Activated T-cell treated with anti-CD3 and anti-CD28 coated beads, Interleukin-2, amount 50 U/mL, for 1 hour (primary cell): ENCODE data around the gene JMJD4.

Source experiments
- DNase-seq: peaks from one replicate; pipeline ENCODE4 v3.0.0-alpha.2; 2020

JMJD4 gene

DNA sequence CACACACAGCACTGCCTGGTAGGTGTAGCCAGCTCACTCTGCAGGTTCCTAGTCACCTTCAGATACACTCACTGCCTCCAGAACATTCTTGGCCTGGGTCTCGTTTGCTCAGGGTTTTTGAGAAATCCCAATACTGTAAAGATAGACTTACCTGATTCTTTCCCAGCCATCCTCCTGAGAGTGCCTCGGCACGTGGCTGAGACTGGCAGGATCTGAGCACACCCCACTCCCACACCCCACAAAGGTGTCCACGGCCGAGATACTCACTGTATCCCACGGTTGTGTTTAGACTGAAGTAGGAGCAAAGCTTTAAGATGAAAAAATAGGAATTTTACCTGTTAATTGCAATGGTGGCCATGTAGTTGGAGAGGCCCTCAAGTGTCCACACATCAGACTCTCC, 33.5 kb upstream of the JMJD4 start:
- DNase-seq = no peak

GRCh38 chr1:227768125-227768439, 33.0 kb upstream of the JMJD4 start:
- DNase-seq = no peak

DNA sequence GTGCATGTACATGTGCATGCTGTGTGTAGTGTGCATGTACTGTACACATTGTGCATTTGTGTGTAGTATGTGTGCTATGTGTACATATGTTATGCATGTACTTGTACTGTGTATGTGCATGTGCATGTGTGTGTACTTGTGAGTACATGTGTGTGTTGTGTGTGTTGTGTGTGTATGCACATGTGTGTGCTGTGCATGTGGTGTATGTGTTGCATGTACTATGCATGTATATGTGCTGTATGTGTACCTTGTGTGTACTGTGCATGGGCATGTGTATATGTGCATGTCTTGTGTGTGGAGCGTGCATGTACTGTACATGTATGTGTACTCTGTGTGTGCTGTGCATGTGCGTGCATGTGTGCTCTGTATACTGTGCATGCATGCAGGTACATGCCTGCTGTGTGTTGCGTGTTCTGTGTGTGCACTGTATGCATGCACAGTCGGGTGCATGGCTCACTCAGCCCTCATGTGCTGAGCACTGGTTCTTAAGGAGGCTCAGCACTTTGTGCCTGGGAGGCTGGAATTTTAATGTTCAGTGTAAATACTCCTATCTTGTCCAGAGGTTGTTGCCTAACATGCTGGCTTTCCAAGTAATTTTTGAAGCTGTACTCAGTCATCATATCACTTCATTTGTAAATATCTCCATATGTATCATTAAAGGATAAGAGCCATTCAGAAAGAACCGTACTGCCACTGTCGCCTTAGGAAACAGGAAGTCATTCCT, 32.5 kb upstream of the JMJD4 start:
- DNase-seq = no peak

DNA sequence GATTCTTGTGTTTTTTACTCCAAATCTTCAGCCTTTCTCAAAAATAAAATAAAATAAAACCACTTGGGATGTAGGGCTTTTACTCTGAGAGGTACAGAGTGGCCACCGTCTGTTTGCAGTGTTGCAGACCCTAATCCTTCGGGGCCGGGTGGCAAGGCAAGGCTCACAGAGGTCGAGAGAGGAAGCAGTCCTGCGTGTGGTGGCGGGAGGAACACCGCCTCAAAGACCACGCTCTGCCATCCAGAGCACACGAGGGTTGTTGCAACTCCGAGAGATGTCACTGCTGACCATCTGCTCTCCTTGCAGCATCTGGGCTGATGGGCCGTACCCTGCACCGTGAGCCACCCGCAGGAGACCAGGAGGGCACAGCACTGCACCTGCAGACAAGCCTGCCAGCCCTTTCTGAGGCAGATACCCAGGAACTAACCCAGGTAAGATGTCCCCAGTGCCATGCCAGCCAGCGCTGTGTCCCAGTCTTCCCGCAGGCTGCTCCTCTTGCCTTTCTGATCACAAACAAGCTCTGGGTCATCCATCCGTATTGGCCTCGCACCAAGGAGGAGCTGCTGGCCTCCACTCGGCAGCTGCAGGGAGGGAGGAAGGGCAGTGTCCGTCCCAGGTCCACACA, 31.7 kb upstream of the JMJD4 start:
- DNase-seq = no peak

DNA sequence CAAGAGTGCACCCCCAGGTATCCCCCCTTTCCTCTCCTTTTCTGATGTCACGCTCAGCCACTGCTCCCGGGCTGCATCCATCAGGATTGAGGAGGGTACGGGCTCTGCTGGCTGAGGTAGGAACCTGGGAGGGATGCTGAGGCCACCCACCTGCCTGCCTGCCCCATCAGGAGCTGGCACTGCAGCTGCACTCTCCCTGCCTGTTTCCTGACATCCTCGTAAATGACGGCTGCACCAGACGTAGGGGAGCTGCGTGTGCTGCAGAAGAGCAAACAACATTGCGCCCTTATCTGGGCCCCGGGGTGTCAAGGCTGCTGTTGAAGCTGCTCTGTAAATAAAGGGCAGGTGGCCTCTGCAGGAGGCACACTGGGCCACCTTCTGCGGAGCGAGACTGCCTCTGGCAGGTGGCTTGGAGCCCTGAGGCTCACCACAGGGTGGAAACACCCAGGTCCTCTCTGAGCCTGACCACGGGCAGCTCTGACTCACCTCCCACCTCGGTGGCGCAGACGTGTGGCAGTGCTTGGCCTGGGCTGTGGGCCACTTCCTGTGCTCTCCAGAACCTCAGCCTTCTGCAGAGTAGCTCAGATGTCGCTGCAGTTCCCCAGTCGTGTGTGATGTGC, 31.0 kb upstream of the JMJD4 start:
- DNase-seq = peak; percentile 73

DNA sequence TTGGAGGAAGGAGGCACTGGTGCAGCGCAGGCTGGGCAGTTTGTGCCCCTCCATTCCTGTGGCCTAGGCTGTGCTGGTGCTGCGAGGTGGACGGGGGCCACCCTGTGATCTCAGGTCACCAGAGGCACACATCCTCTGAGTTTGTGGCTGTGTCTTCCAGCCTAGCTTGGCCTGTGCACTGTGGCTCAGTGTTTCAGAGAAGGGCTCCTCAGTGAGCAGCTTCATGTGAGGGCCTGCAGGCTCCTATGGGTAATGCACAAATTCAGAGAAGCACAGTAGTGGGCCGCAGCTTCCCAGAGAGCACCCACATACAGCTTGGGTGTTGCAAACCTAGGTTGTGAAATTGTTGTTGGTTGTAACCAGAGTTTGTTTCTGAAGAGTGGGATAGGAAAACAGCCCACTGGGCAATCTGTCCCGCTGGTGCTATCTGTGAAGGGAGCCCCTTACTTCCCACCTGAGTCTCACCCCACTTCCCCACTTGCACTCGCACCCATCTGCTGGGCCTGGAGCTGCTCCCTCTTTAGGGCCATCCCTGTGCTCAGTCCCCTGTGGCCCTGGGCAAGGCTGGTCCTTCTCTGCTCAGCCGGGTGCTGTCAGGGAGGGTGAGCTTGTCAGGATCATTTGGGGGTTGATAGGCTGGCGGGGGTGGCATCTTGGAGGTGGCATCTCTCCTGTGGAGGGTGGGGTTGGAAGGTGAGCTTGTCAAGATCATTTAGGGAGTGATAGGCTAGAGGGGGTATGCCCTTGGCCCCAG, 30.3 kb upstream of the JMJD4 start:
- no peak for DNase-seq

DNA sequence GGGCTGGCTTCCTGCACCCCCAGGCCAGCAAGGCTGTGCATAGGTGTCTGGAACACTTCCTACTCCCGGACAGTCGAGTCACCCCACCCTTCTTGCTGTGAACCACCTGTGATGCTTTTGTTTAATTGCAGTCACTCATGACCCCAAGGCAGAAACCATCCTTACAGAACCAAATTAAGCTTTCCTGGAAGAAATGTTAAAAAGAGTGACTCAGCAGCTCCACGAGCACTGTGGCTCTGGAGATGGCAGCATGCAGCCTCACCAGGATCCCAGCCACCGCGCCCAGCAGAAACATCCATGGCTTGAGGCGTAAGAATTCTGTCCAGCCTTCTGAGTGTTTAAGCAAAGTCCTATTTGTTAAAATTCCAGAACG, 28.9 kb upstream of the JMJD4 start:
- DNase-seq = no peak

DNA sequence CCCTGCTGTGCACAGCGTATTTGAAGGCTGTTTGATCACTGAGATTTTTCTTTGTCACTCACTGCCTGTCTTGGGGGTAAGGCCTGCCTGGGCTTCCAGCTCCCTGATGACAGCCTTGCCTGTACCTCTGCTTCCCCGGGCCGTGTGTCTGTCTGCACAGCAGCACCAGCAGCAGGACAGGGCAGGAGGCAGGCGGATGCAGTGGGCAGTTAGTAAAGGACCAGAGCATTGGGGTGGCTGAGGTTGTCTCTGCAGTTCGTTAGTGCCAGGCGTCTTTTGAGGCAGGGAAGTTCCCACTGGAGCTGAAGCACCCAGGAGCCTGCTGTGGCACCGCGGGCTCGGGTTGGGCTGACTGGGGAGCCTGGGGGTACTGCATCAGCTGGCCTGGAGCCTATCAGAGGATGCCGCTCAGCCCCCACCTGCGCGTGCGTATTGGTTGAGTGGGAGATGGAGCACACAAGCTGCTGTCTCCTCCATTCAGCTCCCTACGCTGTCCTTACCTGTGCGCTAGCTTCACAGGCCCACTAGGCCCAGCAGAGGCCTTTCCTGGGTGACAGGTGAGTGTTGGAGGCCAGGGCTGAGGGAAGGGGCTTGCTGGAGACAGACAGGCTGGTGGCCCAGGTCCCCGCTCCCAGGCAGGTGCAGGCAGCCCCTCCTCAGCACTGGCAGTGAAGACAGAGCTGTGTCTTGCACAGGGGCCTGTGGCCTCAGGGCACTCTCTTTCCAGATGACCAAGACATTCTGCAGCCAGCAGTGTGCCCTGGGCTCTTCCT, 28.3 kb upstream of the JMJD4 start:
- DNase-seq = no peak

DNA sequence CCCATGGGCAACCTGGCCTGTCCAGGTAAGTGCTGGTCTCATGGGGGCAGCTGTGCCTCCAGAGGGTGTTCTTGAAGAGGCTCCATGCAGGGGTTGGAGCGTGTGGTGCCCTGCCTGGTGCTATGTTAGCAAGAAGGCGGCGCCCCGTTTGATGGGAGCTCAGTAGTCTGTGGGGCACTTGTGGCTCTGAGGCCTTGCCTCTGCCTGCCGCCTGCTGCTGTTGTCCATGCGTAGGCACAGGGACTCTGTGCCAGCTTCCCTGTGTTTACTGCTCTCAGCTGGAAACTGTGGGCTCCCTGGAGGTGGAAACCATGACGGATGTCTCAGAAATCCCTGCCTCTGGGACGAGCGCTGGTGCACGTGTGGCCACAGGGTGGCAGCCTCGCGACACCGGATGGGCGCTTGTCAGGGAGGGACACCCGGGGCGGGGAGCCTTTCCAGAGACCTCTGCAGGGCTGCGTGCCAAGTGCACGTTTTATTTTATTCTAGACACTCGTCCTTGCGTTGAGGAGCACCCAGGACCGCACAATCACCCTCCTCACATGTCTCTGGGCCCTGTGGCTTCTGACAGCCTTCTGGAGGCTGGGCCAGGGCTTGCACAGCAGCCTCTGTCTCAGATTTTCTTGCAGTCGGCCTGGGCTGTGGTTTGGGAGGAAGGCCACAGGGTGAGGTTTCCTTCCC, 27.3 kb upstream of the JMJD4 start:
- DNase-seq = peak; percentile 88

GRCh38 chr1:227761621-227762230, 26.6 kb upstream of the JMJD4 start:
- DNase-seq = no peak

GRCh38 chr1:227760377-227760776, 25.3 kb upstream of the JMJD4 start:
- no peak for DNase-seq

DNA sequence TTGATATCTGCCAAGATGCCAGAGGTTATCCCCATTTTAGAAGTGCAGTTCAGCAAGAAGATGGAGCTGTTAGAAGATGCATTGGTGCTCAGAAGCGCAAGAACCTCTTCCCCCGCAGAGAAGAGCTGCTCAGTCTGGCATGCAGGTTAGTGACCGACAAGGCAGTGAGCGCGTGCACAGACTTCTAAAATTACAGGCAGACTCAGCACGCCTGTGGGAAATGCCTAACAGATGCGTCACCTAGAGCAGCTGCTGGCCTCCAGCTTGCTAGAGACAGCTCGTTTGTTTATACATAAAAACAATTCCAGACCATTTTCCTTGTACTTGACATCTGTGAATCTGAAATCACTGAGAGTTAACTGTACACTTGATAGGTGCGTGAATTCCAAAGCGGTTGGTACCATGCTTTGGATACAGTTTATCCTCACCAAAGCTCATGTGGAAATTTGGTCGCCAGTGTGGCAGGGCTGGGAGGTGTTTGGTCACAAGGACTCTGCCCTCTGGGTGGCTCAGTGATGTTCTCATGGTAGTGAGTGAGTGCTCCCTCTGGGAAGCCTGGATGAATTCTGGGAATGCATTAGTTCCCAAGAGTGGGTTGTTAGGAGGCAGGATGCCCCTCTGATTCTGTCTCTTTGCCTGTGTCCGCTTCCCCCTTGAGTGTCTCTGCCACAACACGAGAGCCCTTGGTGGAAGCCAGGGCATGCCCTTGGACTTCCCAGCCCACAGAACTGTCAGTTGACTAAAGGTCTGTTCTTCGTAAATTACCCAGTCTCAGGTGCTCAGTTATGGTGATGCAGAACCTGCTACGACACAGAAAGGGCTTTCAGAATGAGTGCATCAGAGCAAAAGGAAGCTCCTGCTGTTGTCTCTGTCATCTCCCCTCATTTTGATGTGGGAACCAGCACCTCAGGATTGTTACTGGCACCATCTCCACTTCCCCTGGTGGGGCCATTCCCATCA, 24.5 kb upstream of the JMJD4 start:
- DNase-seq = no peak

GRCh38 chr1:227758366-227758765, 23.3 kb upstream of the JMJD4 start:
- no peak for DNase-seq

GRCh38 chr1:227757781-227758180, 22.7 kb upstream of the JMJD4 start:
- DNase-seq = no peak

GRCh38 chr1:227756172-227756959, 21.3 kb upstream of the JMJD4 start:
- DNase-seq = no peak

DNA sequence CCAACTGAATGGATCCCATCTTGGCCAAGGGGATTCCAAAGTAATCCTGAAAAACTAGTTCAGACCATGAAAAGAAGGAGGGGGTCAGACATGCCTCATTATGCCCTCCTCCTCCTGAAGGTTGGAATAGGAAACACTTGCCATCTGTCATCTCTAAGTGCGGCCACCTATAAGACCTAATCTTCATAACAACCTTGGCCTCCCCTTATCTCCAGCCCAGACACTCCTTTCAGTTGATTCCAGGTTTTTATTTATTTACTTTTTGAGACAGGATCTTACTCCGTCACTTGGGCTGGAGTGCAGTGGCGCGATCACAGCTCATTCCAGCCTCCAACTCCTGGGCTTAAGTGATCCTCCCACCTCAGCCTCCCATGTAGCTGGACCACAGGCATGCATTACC, 19.9 kb upstream of the JMJD4 start:
- DNase-seq = no peak

DNA sequence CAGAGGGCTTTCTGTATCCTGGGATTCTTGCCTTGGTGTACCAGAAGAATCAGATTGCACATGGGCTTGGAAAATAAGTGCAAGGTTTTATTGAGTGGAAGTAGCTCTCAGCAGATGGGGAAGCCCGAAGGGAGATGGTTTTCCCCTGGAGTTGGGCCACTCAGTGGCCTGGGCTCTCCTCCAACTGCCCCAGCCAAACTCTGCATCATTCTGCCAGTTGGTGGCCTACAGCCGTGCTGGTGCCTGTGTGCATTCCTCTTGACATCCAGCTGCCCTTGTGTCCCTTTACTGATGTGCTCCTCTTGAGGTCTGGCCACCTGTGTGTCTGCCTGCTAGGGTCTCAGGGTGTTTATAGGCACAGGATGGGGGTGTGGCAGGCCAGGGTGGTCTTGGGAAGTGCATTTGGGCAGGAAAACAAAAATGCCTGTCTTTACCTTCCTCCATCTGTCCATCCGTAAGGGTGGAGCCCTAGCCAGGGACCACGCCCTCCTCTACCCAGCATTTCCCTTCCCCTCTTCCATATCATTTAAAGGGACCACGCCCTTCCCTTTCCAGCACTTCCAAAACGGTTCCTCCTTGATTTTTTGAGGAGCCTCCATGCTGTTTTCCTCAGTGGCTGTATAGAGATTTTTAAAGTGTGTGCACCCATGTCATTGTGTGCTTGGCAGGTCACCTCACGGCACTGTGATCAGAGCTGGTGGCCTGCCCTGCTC, 19.1 kb upstream of the JMJD4 start:
- no peak for DNase-seq

DNA sequence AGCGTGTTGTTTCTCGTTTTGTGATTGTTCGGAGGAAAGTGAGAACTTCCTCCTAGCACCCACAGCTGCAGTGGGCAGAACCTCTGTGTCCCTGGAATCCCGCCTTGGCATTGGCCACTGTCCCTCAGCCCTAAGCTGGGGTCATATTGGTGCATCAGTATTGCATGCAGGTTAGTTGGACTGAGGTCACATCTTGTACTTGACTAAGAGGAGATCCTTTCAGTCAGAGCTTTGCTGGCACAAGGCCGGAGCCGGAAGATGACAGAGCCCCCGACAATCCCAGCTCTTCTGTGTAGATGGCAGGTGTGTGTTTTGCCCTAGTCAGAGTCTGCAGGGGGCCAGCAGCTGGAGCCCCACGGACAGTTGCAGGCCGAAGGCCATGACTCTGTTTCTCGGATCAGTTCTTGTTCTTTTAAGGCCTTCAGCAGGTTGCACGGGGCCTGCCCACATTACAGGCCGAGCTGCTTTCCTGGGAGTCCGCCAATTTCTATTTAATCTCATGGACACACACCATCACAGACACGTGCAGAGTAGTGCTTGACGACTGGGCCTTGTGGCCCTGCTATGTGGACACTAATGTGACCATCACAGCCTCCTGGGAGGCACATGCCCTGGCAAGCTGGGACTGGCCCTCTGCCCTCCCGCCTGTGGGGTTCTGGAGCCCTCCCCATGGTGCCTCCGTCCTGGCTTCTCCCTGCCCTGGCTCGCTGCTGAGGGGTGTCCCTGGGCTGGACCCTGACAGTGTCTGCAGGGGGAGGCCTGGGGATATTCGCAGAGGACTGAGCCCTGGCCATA, 15.0 kb upstream of the JMJD4 start:
- no peak for DNase-seq
